ENCODE measurements around the gene SMURF1.

The SMURF1 gene

GRCh38 chr7:99000196-99000903, 143.6 kb downstream of the SMURF1 start:
- TF ChIP-seq POLR2AphosphoS5 (IDR thresholded peaks at IDR 0.05; ENCODE audit: low read depth, low read length) (no peak), FOXP2 (optimal IDR thresholded peaks at IDR 0.05; ENCODE audit: borderline replicate concordance, extremely low read depth, extremely low read length, insufficient read depth) (no peak), SIN3A (IDR thresholded peaks at IDR 0.05; ENCODE audit: borderline replicate concordance, insufficient read depth, low read length) (no peak), REST (IDR thresholded peaks at IDR 0.05; ENCODE audit: insufficient read depth in 1 of 2, low read depth in 2 of 2, low read length in 2 of 2) (no peak), TAF1 (IDR thresholded peaks at IDR 0.05; ENCODE audit: borderline replicate concordance, insufficient read depth, low read length) (no peak)

GRCh38 chr7:98998821-98999725, 144.8 kb downstream of the SMURF1 start:
- TF ChIP-seq POLR2AphosphoS5 (IDR thresholded peaks at IDR 0.05; ENCODE audit: low read depth, low read length) = no peak
- TF ChIP-seq FOXP2 (optimal IDR thresholded peaks at IDR 0.05; ENCODE audit: borderline replicate concordance, extremely low read depth, extremely low read length, insufficient read depth) = no peak
- no peak for TF ChIP-seq REST (IDR thresholded peaks at IDR 0.05; ENCODE audit: insufficient read depth in 1 of 2, low read depth in 2 of 2, low read length in 2 of 2)

- TF ChIP-seq FOXP2 (optimal IDR thresholded peaks at IDR 0.05; ENCODE audit: borderline replicate concordance, extremely low read depth, extremely low read length, insufficient read depth) = no peak
- no peak for TF ChIP-seq TAF1 (IDR thresholded peaks at IDR 0.05; ENCODE audit: borderline replicate concordance, insufficient read depth, low read length)
- no peak for TF ChIP-seq SIN3A (IDR thresholded peaks at IDR 0.05; ENCODE audit: borderline replicate concordance, insufficient read depth, low read length)
- no peak for TF ChIP-seq POLR2AphosphoS5 (IDR thresholded peaks at IDR 0.05; ENCODE audit: low read depth, low read length)
- no peak for TF ChIP-seq REST (IDR thresholded peaks at IDR 0.05; ENCODE audit: insufficient read depth in 1 of 2, low read depth in 2 of 2, low read length in 2 of 2)
Measured at GRCh38 chr7:98997846-98998245, 146.1 kb downstream of the SMURF1 start.

- TF ChIP-seq POLR2AphosphoS5 (IDR thresholded peaks at IDR 0.05; ENCODE audit: low read depth, low read length) (no peak), REST (IDR thresholded peaks at IDR 0.05; ENCODE audit: insufficient read depth in 1 of 2, low read depth in 2 of 2, low read length in 2 of 2) (no peak), SIN3A (IDR thresholded peaks at IDR 0.05; ENCODE audit: borderline replicate concordance, insufficient read depth, low read length) (no peak), TAF1 (IDR thresholded peaks at IDR 0.05; ENCODE audit: borderline replicate concordance, insufficient read depth, low read length) (no peak), FOXP2 (optimal IDR thresholded peaks at IDR 0.05; ENCODE audit: borderline replicate concordance, extremely low read depth, extremely low read length, insufficient read depth) (no peak)
Measured at GRCh38 chr7:98996150-98996552, 147.8 kb downstream of the SMURF1 start.

All from PFSK-1 (cell line).